ENCODE data around the gene KRTAP5-2. TPM values are rescaled to one million over a fixed set of nuclear protein-coding genes. Genes with fewer than 3 reads are reported as not detected.
"Not testable (repeated sequence)": the region's sequence is repeated elsewhere in the genome, so short reads cannot be mapped to it uniquely, and the experiment has no call there.

The KRTAP5-2 gene
- polyA plus RNA-seq, 10 donors = 0.30 TPM; not detected in 9

GRCh38 chr11:1589996-1590395 is 8.1 kb downstream of the KRTAP5-2 start:
- no peak for DNase-seq

- DNase-seq = peak in 1 of 3 donors; percentile 4
Measured at GRCh38 chr11:1589191-1589963, 8.7 kb downstream of the KRTAP5-2 start.

- peak in 1 of 3 donors; percentile 5 for DNase-seq
Measured at GRCh38 chr11:1586699-1587098, 11.4 kb downstream of the KRTAP5-2 start.

GRCh38 chr11:1584661-1585370 is 13.3 kb downstream of the KRTAP5-2 start, which contains the start of gene KRTAP5-1:
Gene KRTAP5-1, minus strand, starts transcription at chr11:1585283. Its CDS starts 34 bp downstream, at chr11:1585249.
- not testable (repeated sequence) for DNase-seq

GRCh38 chr11:1582909-1583308 is 15.2 kb downstream of the KRTAP5-2 start:
- not testable (repeated sequence) for DNase-seq

GRCh38 chr11:1581976-1582375 is 16.1 kb downstream of the KRTAP5-2 start:
- DNase-seq = no peak

- DNase-seq = no peak
Measured at GRCh38 chr11:1576825-1577224, 21.3 kb downstream of the KRTAP5-2 start.

GRCh38 chr11:1575756-1576155 is 22.3 kb downstream of the KRTAP5-2 start:
- not testable (repeated sequence) for DNase-seq

- DNase-seq = no peak
Measured at GRCh38 chr11:1574933-1575242, 23.2 kb downstream of the KRTAP5-2 start.

GRCh38 chr11:1574238-1574932 is 23.7 kb downstream of the KRTAP5-2 start:
- DNase-seq = peak; percentile 45 to 84 (median 67)

- peak in 1 of 3 donors; percentile 38 for DNase-seq
Measured at GRCh38 chr11:1573903-1574237, 24.2 kb downstream of the KRTAP5-2 start.

- DNase-seq = peak in 1 of 3 donors; percentile 45
Measured at GRCh38 chr11:1573077-1573902, 24.8 kb downstream of the KRTAP5-2 start.

- DNase-seq = peak; percentile 81 to 95 (median 94)
Measured at GRCh38 chr11:1572197-1573076, 25.7 kb downstream of the KRTAP5-2 start, which contains the start of gene DUSP8. Gene DUSP8, minus strand, starts transcription at chr11:1572271. Its CDS starts 6,445 bp downstream, at chr11:1565826.

GRCh38 chr11:1571760-1572196 is 26.3 kb downstream of the KRTAP5-2 start:
- DNase-seq = no peak

GRCh38 chr11:1570896-1571759 is 27.0 kb downstream of the KRTAP5-2 start:
- DNase-seq = peak in 1 of 3 donors; percentile 71

- no peak for DNase-seq
Measured at GRCh38 chr11:1570531-1570895, 27.6 kb downstream of the KRTAP5-2 start.

GRCh38 chr11:1570001-1570453 is 28.1 kb downstream of the KRTAP5-2 start:
- DNase-seq = no peak

- DNase-seq = no peak
Measured at GRCh38 chr11:1569251-1569780, 28.8 kb downstream of the KRTAP5-2 start.

GRCh38 chr11:1568441-1568911 is 29.6 kb downstream of the KRTAP5-2 start:
- no peak for DNase-seq

Measured in muscle of back (tissue), 11 donors.